GM21529 (cell line): Measurements from ENCODE around the gene PADI2.

Experiments
- ATAC-seq: cut with Tn5 transposase; IDR thresholded peaks from one replicate; pipeline ENCODE4 v1.9.1; 2021; ENCODE audit not compliant: unreplicated experiment

PADI2 gene

DNA sequence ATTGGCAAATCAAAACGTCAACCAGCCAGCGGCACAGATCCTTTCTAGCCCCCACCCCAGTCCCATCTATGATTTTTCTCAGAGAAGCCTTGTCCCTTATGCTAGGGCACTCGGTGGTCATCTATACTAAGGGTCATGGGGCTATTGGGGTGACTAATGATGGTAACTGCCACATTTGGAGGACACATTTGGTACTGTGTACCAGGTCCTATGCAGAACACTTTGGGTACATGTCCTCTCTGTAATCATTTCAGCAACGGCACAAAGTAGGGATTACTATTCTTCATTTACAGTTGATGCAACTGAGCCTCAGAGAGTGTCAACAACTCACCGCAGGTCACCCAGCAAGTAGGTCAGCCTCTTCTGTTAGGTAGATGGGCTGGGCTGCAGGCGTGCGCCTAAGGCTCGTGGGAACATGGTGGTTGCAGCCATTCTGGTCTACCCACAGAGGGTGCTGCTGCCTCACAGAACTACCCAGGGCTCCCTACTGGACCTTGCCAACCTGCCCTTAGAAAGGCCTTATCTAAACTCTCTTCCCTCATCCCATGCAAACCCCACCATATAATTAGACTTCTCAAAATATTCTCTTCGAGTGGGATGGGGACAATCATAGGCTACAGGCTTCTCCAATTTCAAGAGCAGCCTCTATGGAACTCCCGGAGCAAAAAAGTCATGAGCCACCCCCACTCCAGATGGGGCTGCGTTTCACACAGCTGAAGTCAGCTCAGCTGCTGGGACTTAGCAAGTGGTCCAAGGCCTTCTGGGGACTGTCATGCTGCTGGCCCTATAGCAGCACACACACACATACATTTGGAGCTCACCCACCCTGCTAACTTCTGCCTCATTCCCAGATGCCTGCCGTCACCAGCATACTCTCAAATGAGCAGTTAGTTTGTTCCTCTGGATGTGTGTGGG is 59.6 kb downstream of the PADI2 start:
- no peak for ATAC-seq

DNA sequence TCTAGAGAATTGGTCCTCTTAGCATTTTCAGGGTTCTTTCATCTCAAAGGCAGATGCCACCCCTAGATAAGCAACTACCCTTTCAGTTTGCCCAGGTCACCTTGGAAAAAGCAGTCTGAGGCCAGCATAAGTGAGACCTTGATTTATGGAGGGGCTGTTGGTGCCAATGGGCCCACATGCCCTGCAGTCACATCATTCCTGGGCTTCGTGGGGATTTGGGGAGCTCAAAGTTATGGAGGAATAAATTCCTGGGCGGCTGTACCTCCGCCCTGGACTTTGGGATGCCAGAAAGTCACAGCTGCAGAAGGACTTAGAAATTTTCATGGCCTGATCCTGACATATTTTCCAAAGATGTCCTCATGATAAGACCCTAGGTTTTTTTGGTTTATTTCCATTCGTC is 62.7 kb downstream of the PADI2 start:
- ATAC-seq = no peak

DNA sequence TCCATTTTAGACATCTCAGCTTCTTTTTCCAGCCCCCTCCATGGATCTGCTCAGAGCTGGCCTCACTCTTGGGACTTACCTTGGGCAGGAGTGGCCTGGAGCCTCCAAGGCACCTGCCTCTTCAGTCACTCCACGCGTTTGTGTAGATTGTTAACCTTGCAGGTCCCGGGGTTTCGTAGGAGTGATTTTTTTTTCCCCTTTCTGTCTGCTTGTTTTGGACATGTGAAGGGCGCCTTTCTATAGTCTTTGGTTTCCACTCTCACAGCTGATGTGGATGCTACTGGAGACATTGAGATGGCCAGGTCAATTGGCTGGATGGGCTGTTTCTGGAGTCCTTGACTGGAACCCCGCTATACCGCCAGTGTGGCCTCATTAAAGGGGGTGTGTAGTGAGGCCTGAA is 63.5 kb downstream of the PADI2 start:
- ATAC-seq = no peak

DNA sequence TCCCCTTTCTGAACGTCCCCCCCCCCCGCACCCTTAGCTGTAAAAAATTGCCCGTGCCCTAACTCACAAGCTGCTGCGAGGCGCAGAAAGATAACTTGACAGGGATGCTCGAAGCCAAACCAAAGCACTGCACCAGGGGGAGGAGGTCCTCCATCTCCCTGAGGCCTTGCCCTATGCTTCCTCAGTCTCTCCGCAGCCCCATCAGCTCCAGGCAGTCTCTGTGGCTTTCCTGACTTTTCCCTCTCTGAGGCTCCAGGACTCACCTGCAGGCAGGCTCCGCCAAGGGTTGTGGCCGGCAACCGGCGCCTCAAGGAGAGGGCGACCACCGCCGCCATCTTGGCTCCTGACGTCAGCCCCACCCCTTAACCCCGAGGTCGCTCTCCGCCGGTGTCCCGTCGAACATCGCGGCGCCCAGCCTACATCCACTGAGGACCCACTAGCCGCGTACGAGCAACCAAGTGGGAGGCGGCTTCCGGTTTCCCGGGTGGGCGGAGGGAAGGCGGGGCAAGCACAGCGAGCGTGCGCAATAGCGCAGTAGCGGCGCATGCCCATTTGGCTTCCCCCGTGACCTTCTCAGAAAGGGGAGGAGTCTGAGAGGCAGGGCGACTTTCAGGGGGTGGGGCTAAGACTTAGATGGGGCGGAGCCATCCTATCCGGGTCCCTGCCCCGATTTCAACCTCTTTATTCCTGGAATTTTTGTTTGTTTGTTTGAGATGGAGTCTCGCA is 65.4 kb downstream of the PADI2 start, which contains the start of gene SDHB:
Gene SDHB, minus strand, starts transcription at position 348 of the 726 bp plus-strand sequence. Its CDS starts 13 bp downstream, at position 335.
- ATAC-seq = peak; percentile 96

DNA sequence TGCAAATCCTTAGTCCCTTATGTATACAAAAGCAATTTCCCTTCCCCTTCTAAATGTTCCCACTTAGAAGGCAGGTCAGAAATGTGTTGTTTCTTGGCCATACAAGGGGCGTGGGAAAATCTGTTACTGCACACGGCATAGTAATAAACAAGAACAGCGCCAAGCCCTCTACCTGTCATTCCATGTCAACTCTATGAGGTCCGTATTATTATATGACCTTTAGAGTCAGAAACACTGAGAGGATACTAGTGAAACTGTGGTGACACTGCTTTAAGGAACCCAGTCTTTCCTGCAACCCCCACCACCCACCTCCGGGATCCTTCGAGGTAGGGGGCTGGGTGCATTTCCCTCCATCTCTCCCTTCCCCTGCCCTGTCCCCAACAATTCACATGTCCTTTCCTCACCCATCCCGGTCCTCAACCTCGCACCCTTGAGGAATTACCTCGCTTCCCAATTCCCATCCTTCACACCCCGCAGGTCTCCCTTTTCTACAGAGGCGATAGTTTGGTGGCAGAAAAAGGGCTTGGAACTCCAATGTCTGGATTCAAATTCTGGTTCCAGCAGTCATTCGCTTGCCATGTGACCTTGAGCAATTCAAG is 66.1 kb downstream of the PADI2 start:
- ATAC-seq = no peak

DNA sequence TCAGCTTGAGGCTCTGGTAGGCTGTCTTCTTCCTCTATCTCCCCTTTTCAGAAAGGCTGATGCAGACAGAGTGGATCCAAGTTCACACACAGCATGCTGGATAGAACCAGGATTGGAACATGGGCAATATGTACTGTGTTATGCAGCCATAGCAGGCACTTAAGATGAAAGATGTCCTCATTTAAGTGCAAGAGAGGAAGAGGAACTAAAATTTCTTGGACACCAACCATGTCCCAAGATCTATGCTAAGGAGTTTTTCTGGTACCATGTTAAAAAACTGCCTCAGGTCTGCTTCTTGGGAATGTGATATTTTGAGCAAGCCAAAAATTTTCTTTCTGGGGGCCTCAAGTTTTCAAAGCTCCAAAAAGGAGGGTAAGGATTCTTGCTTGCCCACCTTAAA is 66.6 kb downstream of the PADI2 start:
- no peak for ATAC-seq

DNA sequence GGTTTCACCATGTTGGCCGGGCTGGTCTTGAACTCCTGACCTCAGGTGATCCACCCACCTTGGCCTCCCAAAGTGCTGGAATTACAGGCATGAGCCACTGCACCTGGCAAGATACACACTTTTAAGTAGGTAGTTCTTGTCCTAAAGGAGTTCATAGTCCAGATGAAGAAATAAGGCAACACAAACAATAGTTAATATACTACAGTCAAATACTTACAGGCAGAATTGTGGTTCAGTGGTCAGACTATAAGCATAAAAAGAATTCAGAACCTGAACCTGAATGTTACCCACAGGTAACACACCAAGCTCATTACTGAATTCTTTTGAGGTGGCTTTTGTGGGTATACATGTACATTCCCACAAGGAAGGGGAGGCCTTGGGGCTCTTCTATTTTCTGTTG is 67.2 kb downstream of the PADI2 start:
- ATAC-seq = no peak

DNA sequence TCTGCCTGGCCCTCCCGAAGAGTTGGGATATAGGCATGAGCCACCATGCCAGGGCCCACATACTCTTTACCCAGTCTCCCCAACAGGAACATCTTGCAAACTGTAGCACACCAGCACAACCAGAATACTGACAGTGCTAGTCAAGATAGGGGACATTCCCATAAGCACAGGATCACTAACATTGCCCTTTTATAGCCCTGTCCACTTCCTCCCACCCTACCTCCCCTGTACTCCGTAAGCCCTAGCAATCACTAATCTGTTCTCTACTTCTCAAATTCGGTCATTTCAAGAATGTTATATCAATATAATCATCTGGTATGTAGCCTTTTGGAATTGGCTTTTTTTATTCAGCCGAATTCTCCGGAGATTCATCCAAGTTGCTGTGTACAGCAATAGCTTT is 71.3 kb downstream of the PADI2 start:
- ATAC-seq = no peak

DNA sequence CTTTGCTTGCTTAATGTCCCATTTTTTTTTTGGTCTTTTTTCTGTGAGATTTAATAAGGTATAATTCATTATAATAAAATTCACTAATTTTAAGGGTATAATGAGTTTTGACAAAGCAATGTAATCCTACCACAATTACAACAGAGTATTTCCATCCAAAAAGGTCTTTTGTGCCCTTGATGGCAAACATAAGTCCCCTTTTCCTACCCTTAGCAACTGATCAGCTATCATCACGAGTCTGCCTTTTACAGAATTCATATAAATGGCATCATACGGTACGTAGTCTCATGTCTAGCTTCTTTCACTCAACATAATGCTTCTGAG is 73.0 kb downstream of the PADI2 start:
- no peak for ATAC-seq

DNA sequence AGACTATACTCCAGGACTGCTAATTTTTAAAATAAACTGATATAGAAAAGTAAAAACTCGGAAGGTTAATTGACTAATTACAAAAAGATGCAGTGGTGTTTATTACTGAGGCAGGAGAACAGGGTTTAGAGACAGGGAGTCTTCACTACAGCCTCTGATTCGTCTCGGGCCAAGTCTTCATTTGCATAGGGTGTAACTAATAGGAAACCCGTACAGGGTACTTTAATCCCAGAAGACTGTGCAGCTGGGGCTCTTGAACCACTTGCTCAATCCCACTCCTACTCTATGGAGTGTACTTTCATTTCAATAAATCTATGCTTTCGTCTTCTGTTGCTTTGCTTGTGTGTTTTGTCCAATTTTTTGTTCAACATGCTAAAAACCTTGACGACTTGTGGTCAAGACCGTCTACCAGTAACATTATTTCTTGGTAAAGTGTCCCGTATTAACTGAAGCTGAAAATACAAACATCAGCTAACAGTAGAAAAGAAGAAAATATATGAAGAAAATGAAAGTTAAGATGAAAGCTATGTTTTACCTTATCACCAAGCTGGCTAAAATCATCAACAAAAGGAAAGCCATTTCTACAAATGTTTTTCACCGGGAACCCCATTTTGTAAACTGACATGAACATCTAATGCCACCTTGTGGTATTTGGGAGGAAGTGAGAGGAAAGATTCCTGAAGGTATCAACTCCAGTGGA is 73.5 kb downstream of the PADI2 start:
- ATAC-seq = no peak

DNA sequence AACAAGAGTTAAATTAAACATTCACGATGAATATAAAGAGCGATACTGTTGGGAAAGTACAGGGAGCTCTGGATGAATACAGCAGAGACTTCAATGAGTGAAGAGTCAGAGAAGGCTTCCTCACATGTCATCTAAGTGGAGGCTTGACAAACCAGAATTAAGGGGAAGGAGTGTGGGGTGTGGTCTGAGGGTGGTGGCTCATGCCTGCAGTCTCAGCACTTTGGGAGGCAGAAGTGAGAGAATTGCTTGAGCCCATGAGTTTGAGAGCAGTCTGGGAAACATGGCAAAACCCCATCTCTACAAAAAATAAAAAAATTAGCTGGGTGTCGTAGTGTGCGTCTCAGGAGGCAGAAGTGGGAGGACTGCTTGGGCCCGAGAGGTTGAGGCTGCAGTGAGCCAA is 74.1 kb downstream of the PADI2 start:
- no peak for ATAC-seq

DNA sequence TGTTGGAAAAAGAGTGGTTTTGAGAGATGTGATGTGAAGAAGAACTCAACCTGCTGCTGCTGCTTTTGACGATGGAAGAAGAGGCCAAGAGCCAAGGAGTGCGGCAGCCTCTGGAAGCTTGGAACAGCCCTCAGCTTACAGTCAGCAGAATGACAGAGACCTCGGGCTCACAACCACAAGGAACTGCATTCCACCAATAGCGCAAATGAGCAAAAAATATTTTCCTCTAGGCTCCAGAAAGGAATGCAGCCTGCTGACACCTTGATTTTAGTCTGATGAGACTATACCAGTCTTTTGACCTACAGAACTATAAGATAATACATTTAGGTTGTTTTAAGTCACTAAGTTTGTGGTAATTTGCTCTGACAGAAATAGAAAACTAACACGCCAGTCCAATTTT is 75.6 kb downstream of the PADI2 start:
- ATAC-seq = no peak

DNA sequence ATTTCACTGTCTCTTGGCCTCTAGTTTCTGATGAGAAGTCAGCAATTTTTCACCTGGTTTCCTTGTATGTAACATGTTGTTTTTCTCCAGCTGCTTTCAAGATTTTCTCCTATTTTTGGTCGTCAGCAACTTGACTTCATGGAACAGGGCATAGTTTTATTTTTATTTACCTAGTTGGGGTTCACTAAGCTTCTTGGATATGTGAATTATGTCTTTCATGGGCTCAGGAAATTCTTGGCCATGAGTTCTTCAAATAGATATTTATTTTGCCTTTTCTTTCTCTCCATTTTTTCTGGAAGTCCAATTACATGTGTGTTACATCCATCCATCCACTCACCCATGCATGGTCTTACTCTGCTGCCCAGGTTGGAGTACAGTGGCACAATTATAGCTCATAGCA is 79.1 kb downstream of the PADI2 start:
- ATAC-seq = no peak

DNA sequence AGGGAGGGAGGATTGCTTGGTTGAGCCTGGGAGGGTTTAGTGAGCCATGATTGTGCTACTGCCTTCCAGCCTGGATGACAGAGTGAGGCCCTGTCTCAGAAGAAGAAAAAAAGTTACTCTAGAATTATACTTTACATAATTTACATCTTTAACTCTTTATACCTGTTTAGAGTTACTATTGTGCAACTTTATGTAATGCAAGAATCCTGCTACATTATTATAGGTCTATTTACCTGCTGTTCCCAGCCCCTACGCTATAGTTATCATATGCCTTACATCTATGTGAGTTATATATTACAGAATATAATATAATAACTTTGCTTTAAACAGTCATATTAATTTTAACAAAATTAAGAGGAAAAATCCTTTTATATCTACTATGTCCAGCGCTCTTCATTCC is 79.7 kb downstream of the PADI2 start:
- no peak for ATAC-seq

DNA sequence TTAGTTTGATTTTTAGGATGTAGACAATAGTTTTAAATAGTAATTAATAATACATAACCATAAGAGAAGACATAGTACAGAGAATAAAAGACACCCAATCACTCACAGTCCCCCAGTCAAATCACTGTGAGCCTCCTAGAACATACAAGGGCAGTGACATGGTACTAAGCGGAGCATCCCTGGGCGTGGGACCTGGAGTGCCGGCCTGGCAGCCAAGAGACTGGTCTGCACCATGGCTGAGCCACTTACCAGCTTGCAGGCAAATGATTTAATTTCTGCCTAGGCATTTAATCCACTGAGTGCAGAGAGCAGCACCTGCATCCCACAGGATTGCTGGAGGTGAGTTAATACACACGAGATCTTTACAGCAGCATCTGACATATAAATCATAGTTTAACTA is 85.8 kb downstream of the PADI2 start:
- no peak for ATAC-seq

DNA sequence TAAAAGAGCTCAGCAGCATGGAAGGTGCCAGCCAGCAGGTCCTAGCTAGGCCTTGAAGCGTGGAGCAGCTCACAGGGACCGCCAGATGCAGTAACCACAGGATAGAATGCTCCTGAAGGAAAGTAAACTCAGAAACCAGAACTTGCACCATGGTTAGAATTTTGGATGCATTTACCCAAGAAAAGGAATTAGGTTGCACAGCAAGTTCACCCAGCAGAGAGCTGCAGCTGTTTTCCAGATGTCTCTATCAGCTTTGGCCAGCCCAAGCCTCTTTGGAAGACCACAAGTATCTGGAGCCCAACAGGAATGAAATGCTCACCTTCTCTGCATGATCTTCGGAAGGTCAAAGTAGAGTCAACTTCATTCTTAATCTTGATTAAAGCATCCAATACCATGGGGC is 86.5 kb downstream of the PADI2 start:
- ATAC-seq = no peak

DNA sequence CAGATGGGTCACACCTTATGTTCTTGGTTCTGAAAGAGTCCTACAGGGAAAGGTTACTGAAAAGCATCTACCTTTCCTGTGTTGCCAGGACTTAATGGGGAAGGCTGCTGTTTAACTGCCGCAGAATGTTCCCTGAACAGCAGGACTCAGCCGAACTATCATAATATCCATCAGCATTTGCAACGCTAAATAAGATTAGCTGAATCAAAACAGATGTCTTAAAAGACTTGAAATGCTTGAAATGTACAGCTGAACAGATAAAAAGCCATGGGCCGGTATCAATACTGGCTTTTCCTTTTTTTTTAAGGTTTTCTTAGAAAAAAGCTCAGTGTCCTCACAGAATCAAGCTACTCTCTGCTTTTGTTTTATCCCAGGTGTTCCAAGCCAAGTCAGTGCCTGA is 87.8 kb downstream of the PADI2 start:
- no peak for ATAC-seq

DNA sequence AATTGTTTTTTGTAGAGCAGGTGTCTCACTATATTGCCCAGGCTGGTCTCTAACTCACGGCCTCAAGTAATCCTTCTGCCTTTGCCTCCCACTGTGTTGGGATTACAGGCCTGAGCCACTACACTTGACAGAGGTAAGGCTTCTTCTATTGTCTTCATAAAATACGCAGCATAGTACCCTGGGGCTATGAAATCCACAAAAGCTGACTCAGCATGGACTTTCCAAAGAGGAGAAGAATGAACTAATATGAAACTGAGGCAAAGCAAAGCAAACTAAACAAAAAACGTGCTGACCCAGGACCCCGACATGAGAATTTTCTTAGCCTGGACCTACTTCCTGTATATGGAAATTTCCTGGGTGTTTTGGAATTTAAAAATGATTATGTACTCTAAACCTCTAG is 89.0 kb downstream of the PADI2 start:
- no peak for ATAC-seq

DNA sequence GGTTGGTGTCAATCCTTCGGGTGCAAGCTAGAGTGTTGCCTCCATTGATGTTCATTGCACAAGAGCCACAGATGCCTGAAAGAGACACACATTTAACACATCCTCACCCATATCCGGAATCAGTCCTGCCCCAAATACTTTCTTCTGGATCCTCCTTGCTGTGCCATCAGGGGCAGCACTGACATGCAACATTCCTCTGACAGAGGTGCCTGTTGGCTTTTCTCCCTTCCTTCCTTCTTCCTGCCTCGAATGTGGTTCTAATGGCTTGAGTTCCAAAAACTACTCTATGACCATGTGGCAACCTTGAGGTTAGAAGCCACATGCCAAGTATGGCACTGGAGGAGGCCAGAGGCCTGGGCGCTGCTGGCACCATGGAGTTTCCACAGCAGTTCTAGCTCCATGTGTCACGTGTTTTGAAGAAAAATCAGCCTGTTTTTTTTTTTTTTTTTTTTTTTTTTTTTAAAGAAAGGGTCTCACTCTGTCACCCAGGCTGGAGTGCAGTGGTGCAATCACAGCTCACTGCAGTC is 90.5 kb downstream of the PADI2 start:
- no peak for ATAC-seq

DNA sequence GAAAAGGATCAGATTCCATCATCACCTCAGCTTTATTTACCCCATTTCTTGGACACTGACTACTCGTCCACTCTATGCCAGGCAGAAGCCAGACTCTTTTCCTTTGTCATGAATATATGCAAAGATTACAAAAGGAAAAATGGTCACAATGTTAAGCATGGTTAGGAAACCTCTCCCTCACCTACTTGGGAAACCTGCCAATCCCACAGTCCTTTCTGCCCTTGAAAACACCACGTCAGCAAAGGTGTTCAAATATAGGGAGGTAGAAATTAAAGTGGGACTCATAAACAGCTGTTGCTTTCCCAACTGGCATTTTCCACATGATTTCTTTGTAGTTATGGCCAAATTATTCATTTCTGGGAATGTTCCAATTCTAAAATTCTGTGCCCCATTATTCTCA is 91.4 kb downstream of the PADI2 start:
- ATAC-seq = no peak

DNA sequence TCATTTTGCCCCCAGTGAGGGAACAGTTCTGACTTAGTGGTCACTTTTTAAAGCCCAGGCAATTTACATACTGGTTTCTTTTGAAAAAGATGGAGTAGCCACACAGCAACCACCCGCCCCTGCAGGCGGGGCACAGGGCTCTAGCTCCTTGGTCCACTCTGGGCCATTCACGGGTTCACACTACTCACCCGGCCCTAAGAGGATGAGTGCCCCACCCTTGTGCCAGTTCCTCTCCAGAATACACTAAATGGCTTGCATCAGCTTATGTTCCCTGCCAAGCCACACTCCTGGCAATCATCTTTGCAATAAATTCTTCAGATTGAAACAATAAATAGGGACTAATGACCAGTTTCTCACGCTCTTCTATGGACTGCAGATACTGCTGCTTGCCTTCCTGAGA is 91.8 kb downstream of the PADI2 start:
- no peak for ATAC-seq
